ENCODE data around the gene PTGDS.

DNA sequence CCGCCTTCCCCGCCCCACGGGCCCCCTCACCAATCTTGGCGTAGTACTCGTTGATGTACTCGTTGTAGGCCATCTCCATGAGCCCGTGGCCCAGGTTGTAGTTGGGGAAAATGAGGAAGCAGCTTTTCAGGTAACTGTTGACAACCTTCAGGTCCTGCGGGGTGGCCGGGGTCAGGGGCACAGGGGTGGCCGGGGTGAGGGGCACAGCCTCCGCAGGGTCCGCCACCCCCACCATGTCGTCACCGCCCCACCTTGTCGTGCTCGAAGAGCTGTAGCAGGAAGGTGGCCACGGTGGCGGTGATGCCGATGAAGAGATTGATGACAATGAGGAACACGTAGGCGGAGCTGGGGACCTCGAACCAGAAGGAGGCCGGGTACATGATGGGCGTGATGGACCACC, 33.9 kb downstream of the PTGDS start:
- TF ChIP-seq, protein P1, sequence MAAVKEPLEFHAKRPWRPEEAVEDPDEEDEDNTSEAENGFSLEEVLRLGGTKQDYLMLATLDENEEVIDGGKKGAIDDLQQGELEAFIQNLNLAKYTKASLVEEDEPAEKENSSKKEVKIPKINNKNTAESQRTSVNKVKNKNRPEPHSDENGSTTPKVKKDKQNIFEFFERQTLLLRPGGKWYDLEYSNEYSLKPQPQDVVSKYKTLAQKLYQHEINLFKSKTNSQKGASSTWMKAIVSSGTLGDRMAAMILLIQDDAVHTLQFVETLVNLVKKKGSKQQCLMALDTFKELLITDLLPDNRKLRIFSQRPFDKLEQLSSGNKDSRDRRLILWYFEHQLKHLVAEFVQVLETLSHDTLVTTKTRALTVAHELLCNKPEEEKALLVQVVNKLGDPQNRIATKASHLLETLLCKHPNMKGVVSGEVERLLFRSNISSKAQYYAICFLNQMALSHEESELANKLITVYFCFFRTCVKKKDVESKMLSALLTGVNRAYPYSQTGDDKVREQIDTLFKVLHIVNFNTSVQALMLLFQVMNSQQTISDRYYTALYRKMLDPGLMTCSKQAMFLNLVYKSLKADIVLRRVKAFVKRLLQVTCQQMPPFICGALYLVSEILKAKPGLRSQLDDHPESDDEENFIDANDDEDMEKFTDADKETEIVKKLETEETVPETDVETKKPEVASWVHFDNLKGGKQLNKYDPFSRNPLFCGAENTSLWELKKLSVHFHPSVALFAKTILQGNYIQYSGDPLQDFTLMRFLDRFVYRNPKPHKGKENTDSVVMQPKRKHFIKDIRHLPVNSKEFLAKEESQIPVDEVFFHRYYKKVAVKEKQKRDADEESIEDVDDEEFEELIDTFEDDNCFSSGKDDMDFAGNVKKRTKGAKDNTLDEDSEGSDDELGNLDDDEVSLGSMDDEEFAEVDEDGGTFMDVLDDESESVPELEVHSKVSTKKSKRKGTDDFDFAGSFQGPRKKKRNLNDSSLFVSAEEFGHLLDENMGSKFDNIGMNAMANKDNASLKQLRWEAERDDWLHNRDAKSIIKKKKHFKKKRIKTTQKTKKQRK (IDR thresholded peaks at IDR 0.05; ENCODE audit: low read depth, low read length) = no peak
- no peak for TF ChIP-seq POLR2A (IDR thresholded peaks at IDR 0.05; ENCODE audit: low read depth, low read length)
- no peak for TF ChIP-seq POLR2AphosphoS5 (IDR thresholded peaks at IDR 0.05; ENCODE audit: low read length)
- TF ChIP-seq POLR2AphosphoS2 (IDR thresholded peaks at IDR 0.05; ENCODE audit: low read depth, low read length) = no peak
- TF ChIP-seq SIN3A (IDR thresholded peaks at IDR 0.05; ENCODE audit: low read depth, low read length) = no peak
- no peak for TF ChIP-seq EP300 (IDR thresholded peaks at IDR 0.05; ENCODE audit: borderline replicate concordance in 1 of 2, control insufficient read depth in 1 of 2, low read depth in 2 of 2, low read length in 2 of 2)
- no peak for TF ChIP-seq HDGF (IDR thresholded peaks at IDR 0.05)
- TF ChIP-seq TAF1 (IDR thresholded peaks at IDR 0.05; ENCODE audit: borderline replicate concordance, low read depth, low read length) = no peak
- TF ChIP-seq EZH2 (IDR thresholded peaks at IDR 0.05; ENCODE audit: borderline replicate concordance, control insufficient read depth, low read depth, low read length) = no peak
- TF ChIP-seq ZNF274 (IDR thresholded peaks at IDR 0.05; ENCODE audit: insufficient read depth, insufficient read length) = no peak
